Endothelial cell (in vitro differentiated cells): ENCODE data around the gene TMEM184B. TPM values are rescaled to one million over a fixed set of nuclear protein-coding genes. Genes with fewer than 3 reads are reported as not detected.

ENCODE experiments used
- DNase-seq: peaks from one replicate; pipeline ENCODE4 v3.0.0; 2021; ENCODE audit warnings: low spot score
- H3K27ac Mint-ChIP-seq: one replicate; pipeline ENCODE4 v1.8.0; 2021; ENCODE audit warnings: mixed read lengths, inconsistent platforms; ENCODE audit not compliant: unreplicated experiment
- H3K27me3 Mint-ChIP-seq: one replicate; pipeline ENCODE4 v1.8.0; 2021; ENCODE audit warnings: mild to moderate bottlenecking, moderate library complexity, mixed read lengths, inconsistent platforms; ENCODE audit not compliant: unreplicated experiment
- H3K36me3 Mint-ChIP-seq: one replicate; pipeline ENCODE4 v1.8.0; 2021; ENCODE audit warnings: mild to moderate bottlenecking, low read depth, mixed read lengths, inconsistent platforms; ENCODE audit not compliant: unreplicated experiment
- H3K4me1 Mint-ChIP-seq: one replicate; pipeline ENCODE4 v1.8.0; 2021; ENCODE audit warnings: mild to moderate bottlenecking, mixed read lengths, inconsistent platforms; ENCODE audit not compliant: unreplicated experiment
- H3K4me3 Mint-ChIP-seq: one replicate; pipeline ENCODE4 v1.8.0; 2021; ENCODE audit warnings: mild to moderate bottlenecking, mixed read lengths, inconsistent platforms; ENCODE audit not compliant: unreplicated experiment
- H3K9me3 Mint-ChIP-seq: one replicate; pipeline ENCODE4 v1.8.0; 2021; ENCODE audit warnings: mixed read lengths, inconsistent platforms; ENCODE audit not compliant: unreplicated experiment
- total RNA-seq: library from RNA; stranded (reverse); fragmentation: NEBNext Ultra II Directional; extraction: Animal tissue kit (Norgen Biotek cat#: 25700); gene quantifications from one replicate; pipeline ENCODE4 v1.2.1, GENCODE V29; 2021; ENCODE audit not compliant: unreplicated experiment
- TF ChIP-seq, protein P1 (sequence below): fragments of 200-600 bp; sonication (generic); IDR thresholded peaks from one replicate; pipeline ENCODE4 v1.5.0; 2021; ENCODE audit warnings: antibody characterized with exemption; ENCODE audit not compliant: unreplicated experiment

The TMEM184B gene
- total RNA-seq, 1 donor from 2014 or later = 59.8 TPM

DNA sequence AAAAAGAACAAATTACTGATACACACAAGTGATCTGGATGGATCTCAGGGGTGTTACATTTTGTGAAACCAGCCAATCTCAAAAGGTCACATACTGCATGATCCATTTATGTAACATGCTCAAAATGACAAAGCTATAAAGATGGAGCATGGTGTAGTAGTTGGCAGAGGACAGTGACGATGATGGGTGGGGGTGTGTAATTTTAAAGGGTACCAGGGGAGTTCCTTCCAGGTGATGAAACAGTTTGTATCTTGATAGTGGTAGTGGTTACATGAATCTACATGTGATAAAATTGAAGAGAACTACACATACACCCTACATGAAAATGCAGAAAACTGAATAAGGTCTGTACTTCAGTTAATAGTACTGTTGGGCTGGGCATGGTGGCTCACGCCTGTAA, 17.1 kb downstream of the TMEM184B start:
- Mint-ChIP-seq H3K4me1 (peaks cover 15% of the 10 kb centered on the region), H3K36me3 (peaks cover under 1% of the 10 kb centered on the region), H3K9me3 (no peaks in the 10 kb centered on the region), H3K27ac (no peak overlapping the region), H3K27me3 (peaks cover 2% of the 10 kb centered on the region), H3K4me3 (no peak overlapping the region)
- no peak for DNase-seq
- TF ChIP-seq, protein P1, sequence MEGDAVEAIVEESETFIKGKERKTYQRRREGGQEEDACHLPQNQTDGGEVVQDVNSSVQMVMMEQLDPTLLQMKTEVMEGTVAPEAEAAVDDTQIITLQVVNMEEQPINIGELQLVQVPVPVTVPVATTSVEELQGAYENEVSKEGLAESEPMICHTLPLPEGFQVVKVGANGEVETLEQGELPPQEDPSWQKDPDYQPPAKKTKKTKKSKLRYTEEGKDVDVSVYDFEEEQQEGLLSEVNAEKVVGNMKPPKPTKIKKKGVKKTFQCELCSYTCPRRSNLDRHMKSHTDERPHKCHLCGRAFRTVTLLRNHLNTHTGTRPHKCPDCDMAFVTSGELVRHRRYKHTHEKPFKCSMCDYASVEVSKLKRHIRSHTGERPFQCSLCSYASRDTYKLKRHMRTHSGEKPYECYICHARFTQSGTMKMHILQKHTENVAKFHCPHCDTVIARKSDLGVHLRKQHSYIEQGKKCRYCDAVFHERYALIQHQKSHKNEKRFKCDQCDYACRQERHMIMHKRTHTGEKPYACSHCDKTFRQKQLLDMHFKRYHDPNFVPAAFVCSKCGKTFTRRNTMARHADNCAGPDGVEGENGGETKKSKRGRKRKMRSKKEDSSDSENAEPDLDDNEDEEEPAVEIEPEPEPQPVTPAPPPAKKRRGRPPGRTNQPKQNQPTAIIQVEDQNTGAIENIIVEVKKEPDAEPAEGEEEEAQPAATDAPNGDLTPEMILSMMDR = no peak

DNA sequence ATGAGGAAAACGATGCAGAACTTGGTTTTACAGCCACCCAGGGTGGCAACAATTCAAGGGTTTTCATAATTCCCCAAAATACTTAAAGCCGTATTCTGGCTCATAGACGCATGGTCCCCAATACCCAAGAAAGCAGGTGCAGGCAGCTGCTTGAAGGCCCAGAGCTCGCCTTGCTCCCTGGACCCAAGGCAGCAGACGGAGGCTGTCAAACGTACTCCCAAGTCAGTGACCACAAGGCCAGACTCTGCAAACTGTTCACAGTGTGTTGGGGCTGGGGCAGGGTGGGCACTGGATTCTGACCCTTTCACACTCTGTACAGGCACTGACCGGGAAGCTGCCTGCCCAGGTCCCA, 21.5 kb downstream of the TMEM184B start:
- no peaks in the 10 kb centered on the region for H3K4me1 Mint-ChIP-seq
- H3K27ac Mint-ChIP-seq = no peak overlapping the region
- H3K36me3 Mint-ChIP-seq = peaks cover 23% of the 10 kb centered on the region
- H3K4me3 Mint-ChIP-seq = no peak overlapping the region
- no peak for DNase-seq
- TF ChIP-seq, protein P1 = no peak
- H3K9me3 Mint-ChIP-seq = no peaks in the 10 kb centered on the region
- peaks cover 15% of the 10 kb centered on the region for H3K27me3 Mint-ChIP-seq

DNA sequence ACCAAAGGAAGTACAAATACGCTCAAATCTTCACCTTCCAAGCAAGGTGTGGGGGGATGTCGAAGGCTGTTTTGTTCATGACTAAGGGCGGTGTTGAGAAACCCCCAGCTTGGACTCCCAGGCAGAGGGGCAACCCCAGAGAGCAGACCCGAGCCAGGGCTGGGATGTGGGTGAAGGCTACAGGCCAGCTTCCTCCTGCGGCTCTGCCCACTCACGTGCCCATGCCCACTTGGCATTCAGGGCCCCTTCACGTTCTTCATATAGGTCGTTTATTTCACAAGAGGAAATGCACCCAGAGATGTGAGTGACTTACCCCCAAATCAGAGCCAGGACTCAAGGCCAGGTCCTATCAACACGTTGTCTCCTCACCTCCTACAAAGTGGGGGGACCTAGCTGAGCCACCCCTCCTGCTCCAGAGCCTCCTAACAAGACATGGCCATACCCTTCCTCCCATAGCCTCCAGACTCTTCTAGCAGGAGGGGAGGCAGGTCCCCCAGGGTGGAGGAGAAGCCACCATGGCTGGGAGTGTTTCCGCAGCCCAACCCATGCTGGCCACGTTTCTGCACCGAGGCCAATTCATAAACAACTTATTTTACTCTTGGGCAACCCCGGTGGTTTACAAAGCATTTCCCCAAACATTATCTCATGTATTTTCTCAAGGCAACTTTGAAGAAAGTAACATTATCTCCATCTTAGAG, 22.0 kb downstream of the TMEM184B start:
- Mint-ChIP-seq H3K4me3 (no peak overlapping the region), H3K36me3 (peaks cover 24% of the 10 kb centered on the region), H3K27me3 (peaks cover 15% of the 10 kb centered on the region), H3K4me1 (no peaks in the 10 kb centered on the region), H3K9me3 (no peaks in the 10 kb centered on the region), H3K27ac (no peak overlapping the region)
- TF ChIP-seq, protein P1 = no peak
- DNase-seq = no peak

DNA sequence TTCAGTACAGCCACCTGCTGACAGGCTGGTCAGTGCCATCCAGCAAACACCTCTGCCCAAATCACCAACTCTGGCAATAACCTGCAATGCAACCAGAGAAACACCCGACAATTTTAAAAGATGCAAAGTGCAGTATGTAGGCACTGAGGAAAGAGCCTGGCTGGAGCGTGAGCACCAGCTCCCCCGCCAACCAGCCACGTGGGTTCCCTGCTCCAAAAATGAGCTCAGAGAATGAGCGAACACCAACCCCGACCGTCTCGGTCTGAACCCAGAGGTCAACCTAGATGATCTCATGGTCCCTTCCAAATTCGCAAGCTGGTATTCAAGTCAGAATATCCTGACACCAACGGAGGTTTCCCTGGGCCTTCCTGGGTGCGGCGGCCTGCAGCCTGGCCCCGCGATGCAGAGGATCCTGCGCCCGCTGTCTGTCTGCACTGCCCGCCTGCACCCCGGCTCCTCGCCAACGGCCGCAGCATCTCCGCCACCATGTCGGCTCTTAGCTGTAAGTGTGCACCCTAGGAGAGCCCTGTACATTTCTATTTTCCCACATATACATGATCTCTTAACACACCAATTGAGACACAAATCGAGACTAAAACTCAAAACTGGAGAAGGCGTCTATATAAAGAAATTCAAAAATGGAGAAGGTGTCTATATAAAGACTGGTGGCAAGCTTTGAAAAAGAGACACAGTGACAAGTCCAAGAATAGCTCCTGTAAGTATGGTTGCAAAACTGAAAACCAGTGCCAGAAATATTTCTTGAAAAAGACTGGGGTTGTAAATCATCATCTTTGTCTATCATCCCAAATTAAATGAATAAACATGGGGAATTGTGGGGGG, 22.8 kb downstream of the TMEM184B start:
- no peak for DNase-seq
- TF ChIP-seq, protein P1 = no peak
- Mint-ChIP-seq H3K36me3 (peaks cover 24% of the 10 kb centered on the region), H3K4me3 (peak overlapping the region; percentile 11), H3K27ac (no peak overlapping the region), H3K27me3 (peaks cover 15% of the 10 kb centered on the region), H3K9me3 (no peaks in the 10 kb centered on the region), H3K4me1 (no peaks in the 10 kb centered on the region)

DNA sequence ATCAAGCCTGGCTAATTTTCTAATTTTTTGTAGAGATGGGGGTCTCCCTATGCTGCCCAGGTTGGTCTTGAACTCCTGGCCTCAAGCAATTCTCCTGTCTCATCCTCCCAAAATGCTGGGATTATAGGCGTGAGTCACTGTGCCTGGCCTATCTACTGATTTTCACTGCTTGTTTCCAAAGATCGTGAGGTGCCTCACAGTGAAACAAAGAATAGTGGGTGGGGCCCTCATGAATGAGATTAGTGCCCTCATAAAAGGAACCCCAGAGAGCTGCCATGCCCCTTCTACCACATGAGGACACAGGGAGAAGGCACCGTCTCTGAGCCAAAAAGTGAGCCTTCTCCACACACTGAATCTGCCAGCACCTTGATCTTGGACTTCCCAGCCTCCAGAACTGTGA, 23.5 kb downstream of the TMEM184B start:
- Mint-ChIP-seq H3K27me3 (peaks cover 15% of the 10 kb centered on the region), H3K4me3 (no peak overlapping the region), H3K4me1 (no peaks in the 10 kb centered on the region), H3K36me3 (peaks cover 24% of the 10 kb centered on the region), H3K27ac (no peak overlapping the region), H3K9me3 (no peaks in the 10 kb centered on the region)
- TF ChIP-seq, protein P1 = no peak
- DNase-seq = no peak
